K562 (cell line): ENCODE data around the gene LRP1-AS. TPM values are rescaled to one million over a fixed set of nuclear protein-coding genes. Genes with fewer than 3 reads are reported as not detected.

Source experiments
- ASH1L ChIP-seq: fragments of 450-650 bp; IDR thresholded peaks from 2 replicates; pipeline ENCODE4 v1.6.1; 2018; ENCODE audit warnings: borderline replicate concordance, mild to moderate bottlenecking, low read depth; ENCODE audit not compliant: partially characterized antibody
- ELF2 ChIP-seq: fragments of 250-450 bp; sonication (Bioruptor Pico); IDR thresholded peaks from 2 replicates; pipeline ENCODE4 v1.5.0; 2021; ENCODE audit warnings: mild to moderate bottlenecking
- ELK1 ChIP-seq: sonication (generic); formaldehyde crosslinking; IDR thresholded peaks from 2 replicates; pipeline ENCODE4 v1.8.1; 2022; ENCODE audit warnings: missing genetic modification reagents
- FOSL1 ChIP-seq: fragments of 200-800 bp; sonication (Bioruptor generic); conservative IDR thresholded peaks from 2 replicates; pipeline ENCODE4 v1.6.1; 2016; ENCODE audit warnings: missing genetic modification characterization, missing compliant biosample characterization
- GTF2F1 ChIP-seq: IDR thresholded peaks from 2 replicates; pipeline ENCODE4 v1.6.1; 2011; ENCODE audit warnings: low read depth, low read length, improper control_type of control experiment
- HDAC2 ChIP-seq: fragments of 450-650 bp; IDR thresholded peaks from 2 replicates; pipeline ENCODE4 v1.6.1; 2016; ENCODE audit warnings: mild to moderate bottlenecking
- HMG20A ChIP-seq: fragments of 450-650 bp; formaldehyde crosslinking; conservative IDR thresholded peaks from 2 replicates; pipeline ENCODE4 v1.4.0; 2020; ENCODE audit warnings: mild to moderate bottlenecking, mixed read lengths
- IFI16 ChIP-seq: fragments of 250-450 bp; sonication (Bioruptor Pico); IDR thresholded peaks from 2 replicates; pipeline ENCODE4 v2.1.2; 2022; ENCODE audit warnings: mild to moderate bottlenecking, inconsistent platforms
- MAFG ChIP-seq: fragments of 450-650 bp; conservative IDR thresholded peaks from 2 replicates; pipeline ENCODE4 v1.6.1; 2016; ENCODE audit warnings: missing genetic modification characterization, missing compliant biosample characterization
- RBM39 ChIP-seq: fragments of 200-400 bp; formaldehyde crosslinking; optimal IDR thresholded peaks from 2 replicates; pipeline ENCODE3; 2018; ENCODE audit warnings: low read depth, low read length
- SMARCE1 ChIP-seq: fragments of 450-650 bp; IDR thresholded peaks from 2 replicates; pipeline ENCODE4 v1.7.1; 2016; ENCODE audit warnings: mild to moderate bottlenecking
- SMC3 ChIP-seq: conservative IDR thresholded peaks from 2 replicates; pipeline ENCODE4 v1.6.1; 2011; ENCODE audit warnings: low read depth, low read length, improper control_type of control experiment; ENCODE audit not compliant: insufficient read depth
- SREBF1 ChIP-seq: fragments of 150-350 bp; IDR thresholded peaks from 2 replicates; pipeline ENCODE4 v1.6.1; 2014; ENCODE audit warnings: antibody characterized with exemption, low read depth, low read length, borderline replicate concordance
- ZKSCAN3 ChIP-seq: fragments of 250-450 bp; sonication (Bioruptor Pico); IDR thresholded peaks from 2 replicates; pipeline ENCODE4 v1.4.0; 2020
- polyA plus RNA-seq, 8 experiments: library from polyadenylated mRNA; depleted of rRNA in 4 of 8; stranded (reverse) in 5 of 8; unstranded in 3 of 8; fragments of >200 nt; fragmentation: Nextera tagmentation in 2 of 8; fragmentation: Illumina TruSeq in 1 of 8; extraction: Ambion mirVana in 2 of 8; extraction: Trizol in 1 of 8; gene quantifications; 2 replicates each; pipeline versions ENCODE4 v1.2.1 to v1.2.3, GENCODE V29; 2011 to 2014; ENCODE audit warnings: inconsistent platforms in 1 of 8, missing spikeins in 1 of 8
- total RNA-seq, 7 experiments: library from RNA; depleted of rRNA in 6 of 7; stranded (reverse); fragments of >200 nt in 6 of 7; fragmentation: Illumina TruSeq in 2 of 7; extraction: Trizol in 2 of 7; gene quantifications; 2 replicates each; pipeline versions ENCODE4 v1.2.1 to v1.2.3, GENCODE V29; 2011 to 2021; ENCODE audit warnings: low replicate concordance in 1 of 7
- TF ChIP-seq, protein P1 (sequence below), 2 experiments: fragments of 450-650 bp; IDR thresholded peaks; 2 replicates each; pipeline ENCODE4 v1.6.1; 2016
- TF ChIP-seq, protein P2 (sequence below), 2 experiments: fragments of 450-650 bp in 1 of 2; sonication (generic) in 1 of 2; formaldehyde crosslinking in 1 of 2; IDR thresholded peaks; 2 replicates each; pipeline versions ENCODE4 v1.7.1 to v1.9.0; 2016 to 2022; ENCODE audit warnings: inconsistent platforms in 1 of 2, mild to moderate bottlenecking in 1 of 2, missing genetic modification reagents in 1 of 2

LRP1-AS gene
- total and polyA plus RNA-seq, 9 of the 15 experiments (the other 6 are each of a cell fraction or from before 2014, with no cell fraction given): not detected

GRCh38 chr12:57127101-57127725 lies 20.2 kb downstream of the LRP1-AS start (continued):
- TF ChIP-seq ELK1 (CRISPR knock-in tag) (no peak), SMC3 (no peak), RBM39 (no peak), HMG20A (CRISPR knock-in tag) (no peak), HDAC2 (peak; percentile 37; the same call in 1 of the 2 replicates), MAFG (no peak), FOSL1 (tag) (peak; percentile 89), ELF2 (CRISPR knock-in tag) (no peak), GTF2F1 (no peak), SREBF1 (no peak), SMARCE1 (peak; percentile 60; the same call in 1 of the 2 replicates), ASH1L (no peak), ZKSCAN3 (CRISPR knock-in tag) (no peak), IFI16 (CRISPR knock-in tag) (no peak)
- TF ChIP-seq, protein P1, sequence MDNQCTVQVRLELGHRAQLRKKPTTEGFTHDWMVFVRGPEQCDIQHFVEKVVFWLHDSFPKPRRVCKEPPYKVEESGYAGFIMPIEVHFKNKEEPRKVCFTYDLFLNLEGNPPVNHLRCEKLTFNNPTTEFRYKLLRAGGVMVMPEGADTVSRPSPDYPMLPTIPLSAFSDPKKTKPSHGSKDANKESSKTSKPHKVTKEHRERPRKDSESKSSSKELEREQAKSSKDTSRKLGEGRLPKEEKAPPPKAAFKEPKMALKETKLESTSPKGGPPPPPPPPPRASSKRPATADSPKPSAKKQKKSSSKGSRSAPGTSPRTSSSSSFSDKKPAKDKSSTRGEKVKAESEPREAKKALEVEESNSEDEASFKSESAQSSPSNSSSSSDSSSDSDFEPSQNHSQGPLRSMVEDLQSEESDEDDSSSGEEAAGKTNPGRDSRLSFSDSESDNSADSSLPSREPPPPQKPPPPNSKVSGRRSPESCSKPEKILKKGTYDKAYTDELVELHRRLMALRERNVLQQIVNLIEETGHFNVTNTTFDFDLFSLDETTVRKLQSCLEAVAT (IDR thresholded peaks at IDR 0.05): no peak
- TF ChIP-seq, protein P2, sequence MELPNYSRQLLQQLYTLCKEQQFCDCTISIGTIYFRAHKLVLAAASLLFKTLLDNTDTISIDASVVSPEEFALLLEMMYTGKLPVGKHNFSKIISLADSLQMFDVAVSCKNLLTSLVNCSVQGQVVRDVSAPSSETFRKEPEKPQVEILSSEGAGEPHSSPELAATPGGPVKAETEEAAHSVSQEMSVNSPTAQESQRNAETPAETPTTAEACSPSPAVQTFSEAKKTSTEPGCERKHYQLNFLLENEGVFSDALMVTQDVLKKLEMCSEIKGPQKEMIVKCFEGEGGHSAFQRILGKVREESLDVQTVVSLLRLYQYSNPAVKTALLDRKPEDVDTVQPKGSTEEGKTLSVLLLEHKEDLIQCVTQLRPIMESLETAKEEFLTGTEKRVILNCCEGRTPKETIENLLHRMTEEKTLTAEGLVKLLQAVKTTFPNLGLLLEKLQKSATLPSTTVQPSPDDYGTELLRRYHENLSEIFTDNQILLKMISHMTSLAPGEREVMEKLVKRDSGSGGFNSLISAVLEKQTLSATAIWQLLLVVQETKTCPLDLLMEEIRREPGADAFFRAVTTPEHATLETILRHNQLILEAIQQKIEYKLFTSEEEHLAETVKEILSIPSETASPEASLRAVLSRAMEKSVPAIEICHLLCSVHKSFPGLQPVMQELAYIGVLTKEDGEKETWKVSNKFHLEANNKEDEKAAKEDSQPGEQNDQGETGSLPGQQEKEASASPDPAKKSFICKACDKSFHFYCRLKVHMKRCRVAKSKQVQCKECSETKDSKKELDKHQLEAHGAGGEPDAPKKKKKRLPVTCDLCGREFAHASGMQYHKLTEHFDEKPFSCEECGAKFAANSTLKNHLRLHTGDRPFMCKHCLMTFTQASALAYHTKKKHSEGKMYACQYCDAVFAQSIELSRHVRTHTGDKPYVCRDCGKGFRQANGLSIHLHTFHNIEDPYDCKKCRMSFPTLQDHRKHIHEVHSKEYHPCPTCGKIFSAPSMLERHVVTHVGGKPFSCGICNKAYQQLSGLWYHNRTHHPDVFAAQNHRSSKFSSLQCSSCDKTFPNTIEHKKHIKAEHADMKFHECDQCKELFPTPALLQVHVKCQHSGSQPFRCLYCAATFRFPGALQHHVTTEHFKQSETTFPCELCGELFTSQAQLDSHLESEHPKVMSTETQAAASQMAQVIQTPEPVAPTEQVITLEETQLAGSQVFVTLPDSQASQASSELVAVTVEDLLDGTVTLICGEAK (IDR thresholded peaks at IDR 0.05): no peak
- TF ChIP-seq, protein P2 (CRISPR knock-in tag; IDR thresholded peaks at IDR 0.05): no peak
